HG03520 (cell line): ENCODE measurements around the gene OSBP2.

Experiments
- ATAC-seq: cut with Tn5 transposase; IDR thresholded peaks from one replicate; pipeline ENCODE4 v1.9.1; 2021; ENCODE audit warnings: mild to moderate bottlenecking, moderate library complexity; ENCODE audit not compliant: unreplicated experiment

Gene OSBP2

DNA sequence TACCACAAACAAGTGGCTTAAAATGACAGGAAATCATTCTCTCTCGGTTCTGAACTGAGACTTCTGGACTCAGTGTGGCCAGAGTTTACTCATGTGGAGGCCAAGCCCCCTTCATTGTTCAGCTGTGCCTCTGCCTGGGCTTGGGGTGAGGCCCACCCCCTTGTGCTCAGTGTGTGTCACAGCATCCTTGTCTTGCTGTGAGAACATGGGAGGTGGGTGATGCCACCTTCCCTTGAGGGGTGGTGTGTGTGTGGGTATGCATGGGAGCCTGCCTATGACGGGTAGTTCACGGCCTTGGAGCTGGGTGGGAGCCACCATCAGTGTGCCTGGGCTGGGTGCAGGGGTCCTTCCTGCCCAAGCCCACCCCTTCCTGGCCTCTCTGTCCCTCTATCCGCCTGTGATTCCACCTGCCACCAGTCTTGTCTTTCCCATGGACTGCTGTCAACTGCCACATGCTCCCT lies 172.2 kb downstream of the OSBP2 start:
- no peak for ATAC-seq

DNA sequence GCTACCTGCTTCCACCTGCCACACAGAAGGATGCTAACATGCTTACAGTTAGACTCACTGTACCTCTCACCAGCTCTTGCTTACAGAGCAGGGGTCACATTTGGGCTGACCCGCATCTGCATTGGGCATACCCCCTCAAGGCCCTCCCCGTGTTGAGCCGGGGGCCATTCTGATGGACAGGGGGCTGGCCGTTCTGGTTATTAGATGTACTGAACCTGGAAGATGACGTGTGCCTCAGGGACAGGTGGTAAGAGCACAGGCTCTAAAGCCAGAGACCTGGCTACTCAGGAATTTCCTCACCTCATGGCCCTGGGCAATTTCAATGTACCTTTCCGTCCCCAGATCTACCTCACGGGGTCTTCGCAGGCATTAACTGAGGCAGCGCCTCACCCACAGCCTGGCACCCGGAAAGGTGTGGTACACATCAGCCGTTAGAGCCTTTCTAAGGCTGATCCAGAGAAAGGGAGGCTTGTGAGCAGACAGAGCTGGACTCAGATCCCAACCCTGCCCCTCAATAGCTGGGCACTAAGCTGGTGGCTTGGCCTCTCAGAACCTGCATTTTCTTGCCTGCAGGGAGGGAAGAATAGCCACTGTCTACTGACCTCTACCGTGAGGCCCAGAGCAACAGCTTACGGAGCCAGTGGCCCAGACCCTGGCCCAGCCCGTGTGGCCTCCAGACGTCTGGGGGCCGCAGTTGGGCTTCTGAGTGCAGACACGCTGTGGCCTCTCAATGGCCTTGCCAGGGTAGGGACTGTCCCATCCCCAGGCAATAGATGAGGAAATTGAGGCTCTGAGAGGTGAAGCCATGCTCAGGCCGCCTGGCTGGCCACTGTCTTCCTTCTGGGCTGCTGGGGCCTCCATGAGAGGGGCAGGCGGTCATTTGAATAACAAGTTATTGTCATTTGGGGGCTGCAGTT lies 173.3 kb downstream of the OSBP2 start:
- ATAC-seq: no peak

DNA sequence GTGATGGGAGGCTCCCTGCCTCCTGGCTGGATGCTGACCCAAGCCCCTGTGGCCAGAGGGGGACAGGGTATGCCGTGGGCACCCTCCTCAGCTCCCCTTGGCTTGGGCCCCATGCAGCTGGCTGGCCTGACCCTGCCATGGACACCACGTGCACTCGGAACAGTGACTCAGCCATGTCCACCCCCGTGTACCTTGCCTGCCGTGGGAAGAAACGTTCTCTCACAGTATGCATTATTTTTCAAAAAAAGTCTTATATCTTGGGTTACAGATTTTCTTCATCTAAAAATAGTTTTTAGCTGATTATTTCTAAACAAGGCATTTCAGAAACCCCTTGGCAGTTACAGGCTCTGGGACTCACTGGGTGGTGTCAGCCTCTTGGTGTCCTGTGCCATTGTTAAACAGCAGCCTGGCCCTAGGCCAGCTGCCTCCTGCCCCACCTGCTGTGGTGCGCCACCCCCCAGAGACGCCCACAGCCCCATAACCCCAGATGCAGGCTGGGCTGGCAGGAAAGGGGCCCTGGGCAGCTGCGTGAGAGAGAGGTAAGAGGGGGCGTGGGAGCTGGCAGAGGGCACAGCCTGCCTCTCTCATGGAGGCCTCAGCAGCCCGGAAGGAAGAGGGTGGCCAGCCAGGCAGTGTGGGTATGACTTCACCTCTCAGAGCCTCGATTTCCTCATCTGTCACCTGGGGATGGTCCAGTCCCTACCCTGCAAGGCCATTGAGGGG lies 174.2 kb downstream of the OSBP2 start:
- ATAC-seq: no peak

DNA sequence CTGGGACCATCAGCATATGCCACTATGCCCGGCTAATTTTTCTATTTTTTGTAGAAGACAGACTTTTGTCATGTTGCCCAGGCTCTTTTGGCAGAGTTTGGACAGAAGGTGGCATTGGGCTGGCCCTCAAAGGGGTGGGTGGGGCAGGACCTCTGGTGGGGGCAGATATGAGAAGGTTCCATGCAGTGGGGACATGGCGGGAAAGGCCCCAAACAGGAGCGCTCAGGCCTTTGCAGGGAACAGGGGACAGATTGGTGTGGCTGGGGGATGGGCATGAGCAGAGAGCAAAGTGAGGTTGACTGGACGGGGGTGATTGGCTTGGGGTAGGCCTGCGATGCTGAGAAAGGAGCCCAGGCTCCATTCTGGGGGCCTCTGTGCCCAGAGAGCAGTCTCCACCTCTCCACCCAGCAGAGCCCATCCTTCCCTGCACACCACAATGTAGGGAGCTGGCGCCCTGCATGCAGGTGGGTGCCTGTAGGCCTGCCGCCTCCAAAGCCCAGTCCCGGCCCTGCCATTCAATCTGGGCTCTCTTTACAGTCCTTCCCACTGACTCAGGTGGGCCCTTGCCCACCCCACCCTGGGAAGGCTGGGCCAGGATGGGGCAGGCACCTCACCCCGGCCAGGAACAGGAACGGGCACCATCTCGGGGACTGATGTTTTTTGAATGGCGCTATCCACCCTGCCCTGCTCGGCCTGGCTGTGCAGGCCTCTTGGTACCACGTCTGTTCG lies 175.2 kb downstream of the OSBP2 start:
- ATAC-seq: no peak

DNA sequence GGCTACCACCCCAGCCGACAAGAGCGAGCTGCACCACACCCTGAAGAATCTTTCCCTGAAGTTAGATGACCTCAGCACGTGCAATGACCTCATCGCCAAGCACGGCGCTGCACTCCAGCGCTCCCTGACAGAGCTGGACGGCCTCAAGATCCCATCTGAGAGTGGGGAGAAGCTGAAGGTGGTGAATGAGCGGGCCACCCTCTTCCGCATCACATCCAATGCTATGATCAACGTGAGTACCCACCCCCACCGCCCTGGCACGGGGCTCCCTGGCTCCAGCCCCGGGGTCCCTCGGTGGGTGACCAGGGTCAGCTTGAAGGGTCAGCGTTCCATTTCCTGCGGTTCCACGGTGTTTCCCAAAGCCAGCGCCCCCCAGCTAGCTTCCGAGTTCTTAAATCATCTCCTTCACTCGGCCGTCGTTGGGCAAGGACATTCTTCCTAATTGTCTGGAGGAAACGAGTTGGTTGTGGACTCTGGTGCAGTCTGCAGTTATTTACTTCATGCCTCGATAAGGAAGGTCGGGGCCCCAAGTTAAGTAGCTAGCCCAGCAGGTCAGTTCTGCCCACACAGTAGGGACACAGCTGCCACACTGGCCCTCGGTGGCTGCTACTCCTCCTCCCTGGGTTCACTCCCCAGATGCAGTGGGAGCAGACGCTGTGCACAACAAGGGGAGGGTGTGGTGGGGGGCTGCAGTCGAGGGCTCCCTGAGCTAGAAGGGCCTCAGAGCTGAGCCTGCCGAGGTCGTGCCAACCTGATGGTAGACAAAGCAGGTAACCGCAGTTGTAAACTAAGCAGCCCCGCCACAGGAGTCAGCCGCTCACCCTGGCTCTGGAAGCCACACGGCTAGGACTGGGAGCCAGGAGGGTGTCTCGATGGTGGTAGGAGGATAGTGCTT lies 176.0 kb downstream of the OSBP2 start:
- ATAC-seq: no peak

DNA sequence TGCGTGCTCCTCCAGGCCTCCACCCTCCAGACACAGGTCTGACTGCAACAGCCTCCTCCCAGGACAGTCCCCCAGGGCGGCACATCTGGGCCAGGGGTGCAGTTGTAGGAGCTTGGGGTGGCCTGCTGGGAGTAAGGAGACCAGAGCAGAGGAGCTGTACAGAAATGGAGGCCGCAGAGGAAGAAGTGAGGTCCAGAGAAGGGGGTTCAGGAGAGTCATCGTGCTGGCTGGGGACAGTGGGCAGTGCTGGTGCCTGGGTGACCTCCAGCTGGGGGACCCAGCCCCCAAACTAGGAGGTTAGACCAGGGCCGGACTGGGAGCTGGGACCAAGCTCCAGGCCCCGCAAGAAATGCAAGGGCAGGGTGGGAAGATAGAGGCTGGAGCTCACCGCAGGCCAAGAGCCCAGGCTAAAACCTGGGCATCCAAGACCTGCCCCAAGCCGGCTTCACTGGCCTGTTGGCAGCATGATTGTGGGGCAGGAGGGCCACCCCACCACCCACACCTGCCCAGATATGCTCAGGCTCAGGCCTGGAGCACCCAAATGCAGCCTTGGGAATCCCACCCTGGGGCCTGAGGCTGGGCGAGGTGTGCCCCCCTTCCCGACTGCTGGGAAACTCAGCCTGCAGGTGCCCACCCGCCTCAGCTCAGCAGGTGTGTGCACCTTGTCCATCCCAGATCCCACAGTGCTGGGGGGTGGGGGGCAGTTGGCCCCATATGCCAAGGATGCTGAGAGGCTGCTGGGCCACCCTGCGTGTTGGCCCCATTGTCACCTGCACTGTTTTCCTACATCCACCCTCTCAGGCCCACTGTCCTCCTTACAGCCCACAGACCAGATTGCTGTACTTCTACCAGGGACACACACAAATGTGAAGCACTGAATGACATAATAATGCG lies 177.0 kb downstream of the OSBP2 start:
- no peak for ATAC-seq

DNA sequence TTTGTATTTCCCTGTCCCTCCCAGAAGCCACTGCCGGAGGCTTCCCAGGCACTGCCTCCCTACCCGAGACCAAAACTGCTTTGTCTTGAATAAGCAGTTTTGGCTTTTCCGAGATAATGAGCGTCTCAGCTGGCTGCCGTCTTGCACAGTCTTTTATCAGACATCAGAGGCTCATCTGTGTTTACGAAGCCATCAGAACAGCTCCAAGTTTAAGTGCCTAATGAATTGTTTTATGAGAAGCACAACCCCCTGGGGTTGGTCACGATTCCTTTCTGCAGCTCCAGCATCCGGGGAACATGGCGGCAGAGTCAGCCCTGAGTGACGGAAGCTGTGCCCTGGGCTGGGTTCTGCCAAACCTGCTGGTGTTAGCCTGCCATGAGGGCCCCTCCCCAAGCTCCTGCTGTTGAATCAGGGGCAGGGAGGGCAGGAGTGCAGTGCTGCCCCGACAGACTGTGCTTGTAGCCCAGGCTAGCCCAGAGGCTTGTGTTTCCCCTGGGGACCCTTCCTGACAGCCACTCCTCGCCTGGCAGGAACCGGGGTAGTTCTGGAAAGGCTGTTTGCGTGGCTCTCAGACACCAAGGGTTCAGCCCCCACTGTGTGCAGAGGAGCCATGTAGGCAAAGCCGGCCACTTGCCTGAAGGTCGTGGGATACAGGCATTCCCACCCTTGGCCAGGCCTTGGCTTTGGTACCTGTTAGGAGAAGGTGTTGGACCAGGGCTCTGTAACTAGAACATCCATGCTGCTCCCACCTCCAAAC lies 177.8 kb downstream of the OSBP2 start:
- no peak for ATAC-seq

DNA sequence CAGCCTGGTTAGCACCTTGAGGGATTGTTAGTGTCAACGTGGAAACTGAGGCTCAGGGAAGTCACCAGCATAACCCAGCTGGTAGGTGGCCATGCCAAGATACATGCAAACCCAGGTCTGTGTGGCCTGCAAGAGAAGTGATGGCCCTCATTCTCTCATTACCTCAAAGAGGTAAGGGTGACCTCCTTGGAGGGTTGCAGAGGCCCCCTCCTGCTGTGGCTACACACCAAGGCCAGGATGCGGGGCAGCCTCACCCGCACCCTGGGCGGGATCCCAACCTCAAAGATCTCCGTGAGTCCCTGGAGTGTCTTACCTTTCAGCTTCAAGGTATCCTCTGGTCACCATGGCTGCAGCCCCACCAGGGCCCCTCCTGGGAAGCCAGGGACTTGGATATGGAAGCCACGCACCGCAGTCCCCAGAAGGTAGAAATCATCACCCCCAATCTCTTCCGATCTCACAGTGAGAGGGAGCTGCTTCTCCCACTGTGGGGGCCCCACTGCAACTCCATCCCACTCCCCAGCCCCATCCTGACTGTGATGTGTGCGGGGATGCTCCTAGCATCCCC lies 178.5 kb downstream of the OSBP2 start:
- no peak for ATAC-seq

DNA sequence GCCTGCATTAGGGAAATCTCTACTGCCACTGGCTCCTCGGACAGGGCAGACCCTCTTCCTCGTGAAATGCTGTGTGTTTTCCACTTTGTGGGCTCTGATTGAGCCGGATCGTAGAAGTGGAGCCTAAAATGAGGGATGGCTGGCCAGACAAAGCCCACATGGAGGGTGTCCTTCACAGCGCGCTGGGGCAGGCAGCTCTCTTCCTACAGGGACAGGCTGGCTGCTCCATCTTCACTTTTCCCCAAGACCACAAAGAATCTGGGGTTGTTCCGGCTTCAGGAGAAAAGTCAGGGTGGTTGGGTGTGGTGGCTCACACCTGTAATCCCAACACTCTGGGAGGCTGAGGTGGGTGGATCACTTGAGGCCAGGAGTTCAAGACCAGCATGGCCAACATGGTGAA lies 179.0 kb downstream of the OSBP2 start:
- no peak for ATAC-seq

DNA sequence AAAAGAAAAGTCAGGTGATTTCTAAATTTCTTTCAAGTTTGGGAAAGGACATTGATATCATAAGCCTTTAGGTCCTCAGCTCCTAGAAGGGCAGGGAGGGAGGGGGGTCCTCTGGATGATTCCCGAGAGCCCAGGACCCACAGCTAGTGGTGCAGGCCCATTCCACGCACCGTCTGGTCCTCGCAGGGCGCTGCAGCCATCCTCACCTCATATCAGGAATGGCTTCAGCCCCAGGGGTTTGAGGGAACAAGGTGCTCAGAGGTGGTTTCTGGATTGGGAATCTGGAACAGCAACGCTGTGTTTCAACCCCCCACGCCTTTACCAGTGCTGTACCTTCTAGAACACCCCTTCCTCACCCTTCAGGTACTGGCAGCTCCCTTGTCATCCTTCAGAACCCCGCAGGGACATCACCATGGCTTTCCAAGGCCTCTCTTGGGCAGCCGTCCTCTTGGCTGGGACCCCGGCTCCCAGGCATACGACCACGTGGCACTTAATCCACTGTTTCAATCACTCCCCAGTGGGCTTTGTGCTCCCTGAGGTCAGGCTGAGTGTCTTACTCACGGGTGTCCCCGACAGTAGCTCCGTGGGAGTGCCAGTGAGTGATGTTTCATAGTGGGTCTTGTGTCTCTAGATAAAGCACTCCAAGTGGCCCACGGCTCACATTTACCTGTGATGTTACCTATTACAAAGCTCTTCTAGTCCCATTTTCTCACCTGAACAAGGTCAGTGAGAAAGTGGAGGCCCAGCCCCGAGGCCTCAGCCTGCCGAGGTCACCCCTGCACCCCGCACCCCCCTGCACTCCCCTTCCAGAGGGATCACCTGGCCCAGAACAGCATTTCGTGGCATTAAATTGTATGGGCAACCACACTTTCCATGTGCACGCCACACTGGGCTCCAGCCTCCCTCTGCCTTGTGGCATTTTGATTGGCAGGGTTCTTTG lies 180.0 kb downstream of the OSBP2 start:
- no peak for ATAC-seq

DNA sequence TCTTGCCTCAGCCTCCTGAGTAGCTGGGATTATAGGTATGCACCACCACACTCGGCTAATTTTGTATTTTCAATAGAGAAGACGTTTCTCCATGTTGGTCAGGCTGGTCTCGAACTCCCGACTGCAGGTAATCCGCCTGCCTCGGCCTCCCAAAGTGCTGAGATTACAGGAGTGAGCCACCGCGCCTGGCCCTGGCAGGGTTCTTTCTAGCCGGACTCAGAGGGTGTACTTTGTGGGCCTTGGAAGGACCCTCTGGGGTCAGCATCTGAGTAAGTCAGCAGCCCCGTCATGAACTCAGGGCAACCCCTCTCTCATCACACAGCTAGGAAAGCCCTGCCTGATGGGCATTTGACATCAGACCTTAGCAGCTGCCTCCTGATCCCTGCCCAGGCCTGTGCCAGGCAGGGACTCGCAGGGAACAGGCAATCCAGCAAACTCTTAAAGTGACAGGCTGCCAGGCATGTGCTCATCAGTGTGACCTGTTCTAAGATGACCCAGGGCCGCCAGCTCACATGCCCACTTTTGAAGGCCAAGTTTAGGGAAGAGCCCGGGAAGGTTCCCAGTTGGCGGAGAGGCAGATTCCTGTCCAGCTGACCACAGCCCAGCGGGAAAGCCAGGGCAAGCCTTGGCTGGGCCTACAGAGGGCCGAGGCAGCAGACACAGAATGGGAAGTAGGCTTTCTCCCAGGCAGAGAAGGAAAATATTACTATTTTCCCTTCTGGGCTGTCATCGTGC lies 181.0 kb downstream of the OSBP2 start:
- no peak for ATAC-seq

DNA sequence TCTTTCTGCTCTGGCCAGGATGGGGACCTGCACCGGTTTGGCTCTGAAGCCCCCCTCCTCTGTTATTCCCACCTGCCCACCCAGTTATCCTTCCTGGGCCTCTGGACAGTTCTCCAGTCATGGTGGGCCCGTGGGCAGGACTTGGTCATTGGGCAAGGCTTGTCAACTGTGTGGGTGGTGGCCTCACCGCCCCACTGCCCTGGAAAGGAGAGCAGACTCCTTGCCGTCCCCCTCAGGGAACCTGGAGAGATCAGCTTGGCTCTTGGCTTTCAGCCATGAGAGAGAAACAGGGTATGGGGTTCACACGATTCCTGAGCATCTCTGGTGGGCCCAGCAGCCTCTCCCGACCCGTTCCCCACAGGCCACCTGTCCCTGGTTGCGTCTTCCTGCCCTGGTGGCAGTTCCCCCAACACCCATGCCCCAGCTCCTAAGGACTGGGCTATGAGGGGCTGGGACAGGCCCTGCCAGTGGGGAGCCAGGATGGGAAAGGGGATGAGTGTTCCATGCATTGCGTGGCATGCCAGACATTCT lies 181.6 kb downstream of the OSBP2 start:
- ATAC-seq: no peak

DNA sequence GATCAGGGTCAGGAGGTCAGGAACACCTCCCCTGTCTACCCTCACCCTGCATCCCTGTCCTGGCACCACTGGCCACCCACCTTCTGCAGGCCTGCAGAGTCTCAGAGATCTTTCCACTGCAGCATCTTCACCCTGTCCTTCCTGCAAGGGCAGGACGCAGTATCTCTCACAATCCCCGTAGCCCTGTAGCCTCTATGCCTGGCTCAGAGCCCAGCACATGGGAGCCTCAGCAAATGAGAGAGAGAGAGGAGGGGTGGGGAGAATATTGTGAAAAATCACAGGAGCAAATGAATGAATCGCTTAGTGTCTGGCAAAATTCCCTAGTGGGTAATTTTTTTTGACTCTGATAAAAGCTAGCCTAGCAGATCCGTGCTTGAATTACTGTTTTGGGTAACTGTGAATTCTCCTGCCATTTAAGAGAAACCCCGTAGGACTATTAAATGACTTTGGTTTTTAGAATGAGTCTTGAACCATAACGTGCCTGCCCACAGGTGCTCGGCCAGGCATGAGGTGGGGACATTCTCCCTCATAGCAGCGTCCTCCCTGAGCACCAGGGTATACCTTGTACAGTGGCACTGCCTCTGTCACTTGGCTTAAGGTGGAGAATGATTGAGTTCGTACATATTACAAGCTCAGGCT lies 182.4 kb downstream of the OSBP2 start:
- no peak for ATAC-seq

DNA sequence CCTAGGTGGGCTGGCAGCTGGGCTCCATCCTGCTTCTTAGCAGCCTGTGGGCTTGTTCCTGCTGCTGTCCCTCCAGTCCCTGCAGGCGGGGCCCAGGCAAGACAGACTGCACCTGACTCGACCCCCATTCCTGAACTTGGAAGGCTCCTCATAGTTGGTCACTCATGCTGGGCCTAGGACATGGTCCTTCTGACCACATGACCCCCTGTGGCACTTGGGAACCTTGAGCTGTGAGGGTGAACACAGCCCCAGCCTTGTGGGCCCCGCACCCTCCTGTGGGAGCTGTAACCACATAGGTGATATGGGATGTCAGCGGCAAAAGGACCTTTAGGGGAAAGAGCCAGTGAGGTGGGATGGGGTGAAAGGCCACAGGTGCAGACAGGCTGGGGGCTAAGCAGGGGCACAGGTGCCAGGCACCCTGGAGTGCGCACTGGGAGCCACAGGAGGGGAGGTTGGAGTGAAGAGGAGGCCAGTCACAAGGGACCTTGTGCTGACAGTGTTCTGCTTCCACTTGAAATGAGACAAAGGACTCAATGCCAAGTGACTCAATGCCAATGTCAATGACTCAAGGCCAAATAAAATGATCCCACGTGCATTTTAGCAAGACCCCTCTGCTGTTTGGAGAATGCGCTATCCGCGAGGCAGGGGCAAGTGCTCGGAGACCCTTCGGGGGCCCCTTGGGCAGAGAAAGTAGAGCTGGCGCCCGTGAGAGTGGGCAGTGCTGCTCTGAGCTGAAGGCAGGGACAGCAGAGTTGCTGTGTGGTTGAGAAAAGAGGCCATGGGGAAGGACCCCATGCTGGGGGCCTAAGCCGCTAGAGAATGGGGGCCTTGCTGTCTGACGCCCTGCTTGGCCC lies 183.2 kb downstream of the OSBP2 start:
- no peak for ATAC-seq
